DND-41 (cell line): ENCODE measurements around the gene SAXO1.

Source experiments
- ATAC-seq: fragments of 200-7000 bp; cut with Tn5 transposase; 3 replicates; pipeline ENCODE4 v1.9.1; 2021; ENCODE audit warnings: low read depth; ENCODE audit not compliant: insufficient read depth
- DNase-seq: peaks from one replicate; pipeline ENCODE4 v3.0.0-alpha.2; 2020
- H2AFZ ChIP-seq: 2 replicates; pipeline ENCODE4 v1.6.0; 2012; ENCODE audit warnings: low read depth, low read length
- H3K27ac ChIP-seq: 2 replicates; pipeline ENCODE4 v1.5.1; 2012; ENCODE audit warnings: low read length, inconsistent platforms
- H3K27me3 ChIP-seq: fragments of 200-600 bp; sonication (generic); 2 replicates; pipeline ENCODE4 v1.6.0; 2012; ENCODE audit warnings: low read length, mild to moderate bottlenecking, inconsistent platforms; ENCODE audit not compliant: insufficient read depth, poor library complexity
- H3K36me3 ChIP-seq: 2 replicates; pipeline ENCODE4 v1.5.1; 2012; ENCODE audit warnings: low read length, inconsistent platforms; ENCODE audit not compliant: insufficient read depth
- H3K4me1 ChIP-seq: 2 replicates; pipeline ENCODE4 v1.5.1; 2012; ENCODE audit warnings: mild to moderate bottlenecking, low read length; ENCODE audit not compliant: insufficient read depth
- H3K4me2 ChIP-seq: 2 replicates; pipeline ENCODE4 v1.6.0; 2012; ENCODE audit warnings: mild to moderate bottlenecking, moderate library complexity, low read length, inconsistent platforms; ENCODE audit not compliant: insufficient read depth
- H3K4me3 ChIP-seq, 2 experiments: fragments of 200-600 bp in 1 of 2; shearing (Covaris generic) in 1 of 2; 2 replicates each; pipeline ENCODE4 v1.5.1; 2012 to 2016; ENCODE audit warnings: inconsistent platforms in 2 of 2, low read length in 2 of 2, mild to moderate bottlenecking in 2 of 2, low read depth in 1 of 2, moderate library complexity in 1 of 2
- H3K79me2 ChIP-seq: 2 replicates; pipeline ENCODE4 v1.6.0; 2012; ENCODE audit warnings: low read length, inconsistent platforms; ENCODE audit not compliant: insufficient read depth
- H3K9ac ChIP-seq: 2 replicates; pipeline ENCODE4 v1.6.0; 2012; ENCODE audit warnings: low read depth, mild to moderate bottlenecking, inconsistent platforms, low read length, moderate library complexity
- H3K9me3 ChIP-seq: 2 replicates; pipeline ENCODE4 v1.5.1; 2012; ENCODE audit warnings: low read length, moderate library complexity, mild to moderate bottlenecking, inconsistent platforms; ENCODE audit not compliant: insufficient read depth, severe bottlenecking
- H4K20me1 ChIP-seq: 2 replicates; pipeline ENCODE4 v1.6.0; 2012; ENCODE audit warnings: low read length; ENCODE audit not compliant: insufficient read depth
- EZH2 ChIP-seq: IDR thresholded peaks from 3 replicates; pipeline ENCODE4 v1.6.1; 2012; ENCODE audit warnings: borderline replicate concordance, low read depth, mild to moderate bottlenecking, moderate library complexity, low read length, inconsistent platforms; ENCODE audit not compliant: severe bottlenecking
- TF ChIP-seq, protein P1 (sequence below): IDR thresholded peaks from 2 replicates; pipeline ENCODE4 v1.5.1; 2012; ENCODE audit warnings: borderline replicate concordance, low read length, moderate library complexity, mild to moderate bottlenecking; ENCODE audit not compliant: poor library complexity, severe bottlenecking; ENCODE audit errors: extremely low read depth

Gene SAXO1

DNA sequence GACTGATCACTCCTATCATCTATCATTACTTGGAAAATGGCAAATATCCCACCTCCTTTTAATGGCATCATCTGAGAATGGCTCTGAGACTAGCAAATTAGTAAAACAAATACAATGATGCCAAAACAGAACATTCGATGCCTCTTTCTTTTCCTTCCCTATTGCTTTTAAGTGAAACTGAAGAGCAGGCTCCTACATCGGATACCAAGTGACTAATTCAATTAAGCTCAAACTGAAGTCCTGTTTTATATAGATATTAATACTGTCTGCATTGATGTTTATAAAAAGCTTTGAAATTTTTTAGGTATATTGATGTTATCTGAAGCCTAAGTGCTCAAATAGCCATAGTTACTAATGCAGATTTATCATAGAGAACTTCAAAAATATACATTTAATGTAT lies 43.9 kb downstream of the SAXO1 start:
- H4K20me1 ChIP-seq, result no peaks in the 10 kb centered on the region
- no peak overlapping the region for H2AFZ ChIP-seq
- no peak overlapping the region for H3K27ac ChIP-seq
- H3K27me3 ChIP-seq, result no peaks in the 10 kb centered on the region
- H3K79me2 ChIP-seq, result no peaks in the 10 kb centered on the region
- no peak overlapping the region for H3K4me2 ChIP-seq
- no peak overlapping the region for H3K4me3 ChIP-seq
- no peak for ATAC-seq
- H3K36me3 ChIP-seq, result no peaks in the 10 kb centered on the region
- DNase-seq, result no peak
- no peaks in the 10 kb centered on the region for H3K9me3 ChIP-seq
- TF ChIP-seq, protein P1, sequence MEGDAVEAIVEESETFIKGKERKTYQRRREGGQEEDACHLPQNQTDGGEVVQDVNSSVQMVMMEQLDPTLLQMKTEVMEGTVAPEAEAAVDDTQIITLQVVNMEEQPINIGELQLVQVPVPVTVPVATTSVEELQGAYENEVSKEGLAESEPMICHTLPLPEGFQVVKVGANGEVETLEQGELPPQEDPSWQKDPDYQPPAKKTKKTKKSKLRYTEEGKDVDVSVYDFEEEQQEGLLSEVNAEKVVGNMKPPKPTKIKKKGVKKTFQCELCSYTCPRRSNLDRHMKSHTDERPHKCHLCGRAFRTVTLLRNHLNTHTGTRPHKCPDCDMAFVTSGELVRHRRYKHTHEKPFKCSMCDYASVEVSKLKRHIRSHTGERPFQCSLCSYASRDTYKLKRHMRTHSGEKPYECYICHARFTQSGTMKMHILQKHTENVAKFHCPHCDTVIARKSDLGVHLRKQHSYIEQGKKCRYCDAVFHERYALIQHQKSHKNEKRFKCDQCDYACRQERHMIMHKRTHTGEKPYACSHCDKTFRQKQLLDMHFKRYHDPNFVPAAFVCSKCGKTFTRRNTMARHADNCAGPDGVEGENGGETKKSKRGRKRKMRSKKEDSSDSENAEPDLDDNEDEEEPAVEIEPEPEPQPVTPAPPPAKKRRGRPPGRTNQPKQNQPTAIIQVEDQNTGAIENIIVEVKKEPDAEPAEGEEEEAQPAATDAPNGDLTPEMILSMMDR, result no peak
- TF ChIP-seq EZH2, result no peak
- H3K4me1 ChIP-seq, result no peaks in the 10 kb centered on the region
- H3K9ac ChIP-seq, result no peak overlapping the region

- H2AFZ ChIP-seq, result no peak overlapping the region
- H3K27ac ChIP-seq, result no peak overlapping the region
- no peak for DNase-seq
- no peak overlapping the region for H3K4me2 ChIP-seq
- no peaks in the 10 kb centered on the region for H3K79me2 ChIP-seq
- H3K4me3 ChIP-seq, result no peak overlapping the region
- H3K9me3 ChIP-seq, result no peaks in the 10 kb centered on the region
- ATAC-seq, result no peak
- no peaks in the 10 kb centered on the region for H3K4me1 ChIP-seq
- TF ChIP-seq, protein P1, result no peak
- no peak for TF ChIP-seq EZH2
- H3K9ac ChIP-seq, result no peak overlapping the region
- H4K20me1 ChIP-seq, result no peaks in the 10 kb centered on the region
- H3K36me3 ChIP-seq, result no peaks in the 10 kb centered on the region
- no peaks in the 10 kb centered on the region for H3K27me3 ChIP-seq
Measured at GRCh38 chr9:18988003-18988402, 45.0 kb downstream of the SAXO1 start.

- TF ChIP-seq, protein P1, result no peak
- no peak for TF ChIP-seq EZH2
- Histone ChIP-seq H3K4me1 (no peaks in the 10 kb centered on the region), H4K20me1 (no peaks in the 10 kb centered on the region), H3K27me3 (no peaks in the 10 kb centered on the region), H3K36me3 (no peaks in the 10 kb centered on the region), H3K4me3 (no peak overlapping the region), H3K9me3 (no peaks in the 10 kb centered on the region), H3K9ac (no peak overlapping the region), H3K79me2 (no peaks in the 10 kb centered on the region), H3K27ac (no peak overlapping the region), H3K4me2 (no peak overlapping the region), H2AFZ (no peak overlapping the region)
- ATAC-seq, result no peak
- no peak for DNase-seq
Measured at GRCh38 chr9:18985996-18986395, 47.0 kb downstream of the SAXO1 start.

DNA sequence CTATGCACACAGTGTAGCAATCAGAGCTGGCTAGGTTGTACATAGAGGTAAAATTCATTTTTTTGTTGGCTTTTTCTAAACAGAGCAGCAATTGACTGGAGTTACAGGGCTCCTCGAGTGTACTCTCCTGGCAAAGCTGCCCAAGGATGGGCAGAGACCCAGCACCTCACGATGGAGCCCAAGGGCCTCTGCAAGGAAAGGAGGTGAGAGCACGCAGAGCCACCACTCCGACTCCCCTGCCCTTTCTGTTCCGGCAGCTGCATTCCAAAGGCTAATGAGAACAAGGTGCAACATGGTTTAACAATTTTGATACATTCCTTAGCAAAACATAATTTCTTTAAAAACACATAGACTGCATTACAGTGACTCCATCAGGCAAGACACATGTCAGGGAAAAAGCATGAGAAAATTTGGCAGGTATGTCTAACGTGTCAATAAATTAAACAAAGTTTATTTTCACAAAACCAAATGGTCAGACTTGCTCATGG lies 47.5 kb downstream of the SAXO1 start:
- TF ChIP-seq, protein P1, result no peak
- TF ChIP-seq EZH2, result no peak
- Histone ChIP-seq H3K4me3 (no peak overlapping the region), H3K4me1 (no peaks in the 10 kb centered on the region), H2AFZ (no peak overlapping the region), H3K4me2 (no peak overlapping the region), H3K79me2 (no peaks in the 10 kb centered on the region), H3K9ac (no peak overlapping the region), H3K36me3 (no peaks in the 10 kb centered on the region), H4K20me1 (no peaks in the 10 kb centered on the region), H3K9me3 (no peaks in the 10 kb centered on the region), H3K27ac (no peak overlapping the region), H3K27me3 (no peaks in the 10 kb centered on the region)
- ATAC-seq (no peak), DNase-seq (no peak)
